Activated gamma-delta T cell treated with anti-CD3 and anti-CD28 coated beads, Interleukin-2, amount 50 U/mL, for 16 hours (primary cell): ENCODE results near the gene CARMIL1.

ENCODE experiments used
- DNase-seq: peaks from one replicate; pipeline ENCODE4 v3.0.0-alpha.2; 2020; ENCODE audit warnings: low read depth

CARMIL1 gene

GRCh38 chr6:25619217-25619616 is 340.0 kb downstream of the CARMIL1 start:
- no peak for DNase-seq

- DNase-seq: no peak
Measured at GRCh38 chr6:25620391-25620790, 341.2 kb downstream of the CARMIL1 start.

DNA sequence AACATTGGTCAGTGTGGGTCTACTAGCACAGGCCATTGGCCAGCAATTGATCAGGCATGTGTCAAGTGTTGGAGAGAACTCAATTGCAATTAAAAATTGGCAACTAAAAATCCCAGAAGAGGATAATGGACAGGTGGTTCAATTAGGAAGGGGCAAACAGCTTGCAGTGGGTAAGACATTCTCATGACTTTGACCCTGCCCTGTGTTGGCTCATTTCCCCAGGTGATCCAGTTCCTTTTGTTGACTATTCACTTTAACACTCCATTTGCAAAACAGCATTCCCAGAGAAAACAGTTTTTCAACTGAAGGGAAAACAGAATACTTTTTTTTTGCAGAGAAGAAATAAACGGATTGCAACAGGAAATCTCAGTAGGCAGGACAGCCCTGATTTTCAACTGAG is 343.9 kb downstream of the CARMIL1 start:
- DNase-seq: no peak

DNA sequence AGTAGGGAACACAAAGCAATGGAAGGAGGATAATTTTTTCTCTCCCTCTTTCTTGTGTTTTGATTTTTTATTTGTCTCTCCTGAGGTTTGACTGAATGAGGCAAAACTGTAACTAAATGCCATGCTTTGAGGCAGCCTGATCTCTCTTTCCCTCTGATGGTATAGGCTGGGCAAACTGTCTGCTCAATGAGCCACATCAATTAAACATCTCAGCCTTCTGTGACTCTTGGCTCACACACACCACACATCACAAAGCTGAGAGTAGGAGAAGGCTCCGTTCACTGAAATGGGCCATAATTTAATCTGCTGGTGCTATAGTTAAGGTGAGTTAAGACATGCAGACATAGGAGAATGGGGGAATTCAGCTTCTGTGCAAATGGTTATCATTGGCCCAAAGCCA is 344.7 kb downstream of the CARMIL1 start:
- no peak for DNase-seq

DNA sequence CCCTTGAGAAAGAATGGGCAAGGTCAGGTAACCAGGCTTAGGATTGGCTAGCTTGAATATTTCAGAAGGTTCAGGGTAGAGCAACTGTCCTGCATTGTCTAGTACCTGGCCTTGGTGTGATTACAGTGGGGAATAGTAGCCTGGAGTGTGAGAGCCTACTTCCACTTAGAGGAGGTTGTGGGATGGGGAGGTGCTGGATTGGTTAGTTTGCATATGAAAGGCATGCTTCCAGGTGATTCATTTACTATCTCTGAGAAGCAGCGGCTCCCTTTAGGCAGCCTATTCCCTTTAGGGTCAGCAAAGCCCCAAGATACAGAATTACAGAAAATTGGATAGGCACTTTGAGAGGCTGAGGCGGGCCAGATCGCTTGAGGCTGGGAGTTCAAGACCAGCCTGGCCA is 347.8 kb downstream of the CARMIL1 start:
- no peak for DNase-seq

DNA sequence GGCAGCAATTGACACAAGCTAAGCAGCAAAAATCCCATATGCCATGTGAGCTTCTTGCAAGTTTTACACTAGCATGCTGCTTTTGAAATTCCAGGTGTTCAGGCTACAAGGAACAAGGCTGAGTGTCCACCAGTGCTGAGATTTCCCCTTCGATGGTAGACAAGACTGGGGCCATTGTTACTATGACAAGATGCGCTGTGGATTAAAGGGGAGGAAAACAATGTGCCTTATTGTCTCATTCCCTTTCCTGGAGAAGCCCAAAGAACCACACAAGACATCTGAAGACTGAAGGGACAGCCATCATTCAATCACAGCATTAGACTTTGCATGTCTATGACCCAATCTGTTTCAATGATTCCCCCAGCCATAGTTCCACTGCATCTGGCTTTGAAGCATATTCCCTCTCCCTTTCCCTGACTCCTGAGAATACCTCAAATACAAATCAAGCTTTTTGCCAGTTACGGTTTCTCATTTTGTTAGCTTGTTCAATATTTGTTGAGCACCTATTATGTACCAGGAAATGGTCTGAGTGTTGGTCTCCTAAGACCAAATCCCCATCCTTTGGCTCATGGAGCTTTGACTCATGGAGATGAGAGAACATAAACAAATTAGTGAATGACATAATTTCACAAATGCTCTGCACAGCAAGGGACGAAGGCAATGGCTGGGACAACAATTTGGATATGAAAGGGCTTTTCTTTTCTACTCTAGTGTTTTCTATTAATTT is 349.5 kb downstream of the CARMIL1 start:
- DNase-seq: no peak

DNA sequence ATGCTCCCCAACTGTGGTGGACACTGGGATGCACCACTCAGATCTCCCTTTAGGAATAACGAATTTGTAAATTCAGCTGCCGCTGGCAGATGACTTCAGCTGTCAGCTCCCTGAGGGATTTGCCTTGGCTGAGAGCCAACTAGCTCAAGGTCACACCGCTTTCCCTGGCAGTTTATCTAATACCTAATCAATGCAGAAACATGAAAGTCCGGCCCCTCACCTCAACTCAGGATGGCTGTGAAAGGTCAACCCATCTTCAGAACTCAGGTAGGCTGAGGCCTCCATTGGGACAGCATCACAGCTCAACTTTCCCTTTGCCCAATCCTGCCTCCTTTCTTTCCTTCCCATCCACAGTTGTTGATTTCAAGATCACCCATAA is 350.0 kb downstream of the CARMIL1 start:
- no peak for DNase-seq

DNA sequence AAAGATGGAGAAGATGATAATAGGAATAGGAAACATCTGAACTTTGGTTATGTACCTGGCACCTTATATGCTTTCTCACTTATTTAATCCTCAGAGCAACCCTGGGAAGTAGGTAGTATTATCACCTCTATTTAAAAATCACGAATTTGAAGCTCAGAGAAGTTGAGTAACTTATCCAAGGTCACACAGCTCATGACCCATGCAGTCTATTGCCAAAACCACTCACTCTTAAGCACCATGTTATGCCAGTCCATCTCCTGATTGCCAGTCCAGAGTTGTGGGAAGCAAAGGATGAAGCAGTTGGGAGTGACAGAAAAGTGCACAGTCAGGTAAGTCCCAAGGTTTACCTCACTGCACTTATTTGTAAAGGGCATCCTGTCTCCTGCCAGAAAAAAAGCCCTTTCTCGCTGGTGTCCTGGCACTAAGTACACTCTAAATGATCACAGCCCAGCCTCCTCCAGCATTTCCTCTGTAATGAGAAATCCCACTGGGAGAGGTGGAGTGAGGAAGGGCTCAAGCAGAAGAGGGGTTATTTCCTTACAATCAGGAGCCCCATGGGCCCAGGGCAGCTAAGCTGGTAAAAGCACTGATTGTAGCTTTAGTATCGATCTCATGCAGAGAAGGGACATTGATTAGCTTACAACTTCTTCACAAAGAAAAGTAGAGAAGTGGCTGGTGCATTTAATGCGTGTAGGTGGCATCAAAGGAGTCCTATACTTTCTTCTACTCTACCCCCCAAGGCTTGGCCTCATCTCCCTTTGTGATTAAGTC is 351.5 kb downstream of the CARMIL1 start:
- DNase-seq: no peak

DNA sequence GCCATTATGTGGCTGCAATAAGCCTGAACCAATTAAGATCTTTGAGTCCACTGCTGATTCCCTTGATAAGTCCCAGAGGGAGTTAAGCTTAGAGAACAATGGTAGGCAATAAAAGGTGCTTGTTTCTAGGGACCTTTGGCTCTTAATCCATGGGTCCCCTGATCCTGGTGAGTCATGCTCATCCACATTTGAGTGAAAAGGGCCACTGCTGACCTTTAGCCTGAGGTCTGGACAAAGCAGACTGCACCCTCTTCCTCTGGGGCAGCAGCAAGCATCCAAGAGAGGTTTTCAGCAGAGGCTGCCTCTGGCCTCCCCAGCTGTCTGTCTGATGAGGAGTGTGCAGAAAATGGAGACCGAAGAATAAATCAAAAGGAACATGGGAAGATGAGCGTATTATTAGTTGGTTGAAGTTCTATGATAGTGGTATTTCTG is 356.7 kb downstream of the CARMIL1 start:
- no peak for DNase-seq

GRCh38 chr6:25637211-25637610 is 358.0 kb downstream of the CARMIL1 start:
- DNase-seq: no peak

- DNase-seq: no peak
Measured at GRCh38 chr6:25637960-25638434, 358.8 kb downstream of the CARMIL1 start.

- no peak for DNase-seq
Measured at GRCh38 chr6:25639653-25640052, 360.5 kb downstream of the CARMIL1 start.

GRCh38 chr6:25640446-25640845 is 361.3 kb downstream of the CARMIL1 start:
- DNase-seq: no peak

DNA sequence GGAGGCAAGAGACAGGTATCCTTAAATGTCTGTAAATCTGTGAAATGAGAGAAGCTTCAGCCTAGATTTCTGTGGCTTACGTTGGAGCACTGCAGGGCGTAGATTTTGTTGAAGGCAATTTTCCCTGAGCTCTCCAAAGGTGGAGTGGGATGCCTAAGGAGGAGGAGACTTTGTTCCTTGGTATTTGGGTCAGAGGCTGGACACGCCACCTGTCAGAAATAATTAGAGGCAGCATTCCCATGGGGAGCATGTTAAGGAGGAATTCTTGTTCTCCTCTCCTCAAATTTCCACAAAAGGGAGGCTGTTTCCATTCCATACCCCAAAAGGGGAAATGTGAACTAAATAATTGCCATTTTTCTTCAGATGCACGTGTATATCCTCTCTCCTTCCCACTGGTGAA is 361.7 kb downstream of the CARMIL1 start:
- DNase-seq: no peak

- no peak for DNase-seq
Measured at GRCh38 chr6:25641377-25641776, 362.2 kb downstream of the CARMIL1 start.

DNA sequence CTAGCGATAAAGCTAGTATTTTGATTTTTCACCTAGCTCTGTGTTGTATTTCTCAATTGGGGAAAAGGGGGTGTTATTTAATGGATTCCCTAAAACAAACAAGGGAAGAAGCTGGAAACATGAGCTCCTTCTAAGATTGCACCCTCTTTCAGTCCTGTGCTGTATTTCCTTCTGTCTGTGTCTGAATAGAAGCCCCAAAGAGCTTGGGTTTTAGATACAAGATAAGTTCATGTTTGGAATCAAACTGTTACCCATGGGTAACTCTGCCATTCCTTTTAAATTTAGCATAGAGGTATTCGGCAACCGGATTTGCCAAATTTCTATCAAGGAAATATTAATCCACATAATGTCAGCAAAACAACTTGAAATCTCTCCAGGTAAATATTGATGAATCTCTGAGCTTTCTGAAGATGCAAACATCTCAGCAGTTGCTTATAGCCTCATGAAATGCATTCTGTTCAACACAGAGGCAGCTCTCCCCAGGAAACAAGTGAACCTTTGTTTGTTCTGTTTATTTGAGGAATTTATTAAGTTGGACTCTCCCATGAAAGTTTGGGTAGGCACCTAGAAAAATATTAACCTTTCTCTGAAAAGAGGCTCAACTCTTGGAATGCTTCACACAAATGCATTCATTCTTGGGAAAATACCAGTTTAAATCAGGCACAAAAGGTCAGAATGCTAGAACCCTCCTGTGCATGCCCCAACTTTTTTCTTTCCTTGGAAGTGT is 362.9 kb downstream of the CARMIL1 start:
- no peak for DNase-seq

GRCh38 chr6:25642667-25643328 is 363.6 kb downstream of the CARMIL1 start:
- DNase-seq: no peak

- DNase-seq: no peak
Measured at GRCh38 chr6:25645916-25646315, 366.7 kb downstream of the CARMIL1 start.

GRCh38 chr6:25649611-25650010 is 370.4 kb downstream of the CARMIL1 start:
- DNase-seq: no peak

DNA sequence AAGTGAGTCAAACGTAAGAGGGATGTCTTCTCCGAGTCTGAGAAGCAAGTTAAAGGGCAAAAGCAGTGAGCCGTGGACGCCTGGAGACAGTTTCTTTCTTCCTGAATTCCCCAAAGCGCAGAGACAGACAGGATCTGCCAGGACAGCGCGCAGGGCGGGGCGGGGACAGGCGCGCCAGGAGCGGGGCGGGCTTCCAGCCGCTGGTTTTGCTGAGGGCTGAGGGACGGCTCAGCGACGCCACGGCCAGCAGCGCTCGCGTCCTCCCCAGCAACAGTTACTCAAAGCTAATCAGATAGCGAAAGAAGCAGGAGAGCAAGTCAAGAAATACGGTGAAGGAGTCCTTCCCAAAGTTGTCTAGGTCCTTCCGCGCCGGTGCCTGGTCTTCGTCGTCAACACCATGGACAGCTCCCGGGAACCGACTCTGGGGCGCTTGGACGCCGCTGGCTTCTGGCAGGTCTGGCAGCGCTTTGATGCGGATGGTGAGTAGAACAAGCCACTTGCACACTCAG is 372.9 kb downstream of the CARMIL1 start, which contains the start of gene SCGN:
Gene SCGN, plus strand, starts transcription at position 209 of the 509 bp plus-strand sequence. Its CDS starts 189 bp downstream, at position 398.
- no peak for DNase-seq

DNA sequence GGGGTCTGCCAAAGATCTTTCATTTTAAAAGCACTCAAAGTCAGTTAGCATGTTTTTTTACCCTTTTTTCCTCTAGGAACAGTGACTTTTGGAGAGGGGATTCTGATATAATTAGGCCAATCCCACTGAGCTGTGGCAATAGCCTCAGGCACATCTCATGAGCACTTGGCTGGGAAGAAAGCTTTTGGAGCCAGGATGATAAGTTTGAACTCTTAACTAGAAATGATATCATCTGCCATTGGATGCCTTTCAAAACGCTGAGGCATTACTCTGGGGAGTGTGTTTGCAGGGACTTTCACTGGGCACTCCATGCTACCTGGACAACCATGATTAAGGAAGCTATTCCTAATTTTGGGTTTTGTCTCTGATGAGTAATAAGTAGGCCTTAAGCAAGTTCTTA is 376.5 kb downstream of the CARMIL1 start:
- DNase-seq: no peak
